HEK293 (cell line): ENCODE measurements around the gene PHACTR1.

Experiments
- CTCF ChIA-PET: fragments of 350-600 bp; formaldehyde crosslinking; extraction: SDS; loops from one replicate; lab custom pipeline; 2021; ENCODE audit warnings: antibody characterized with exemption; lab: Yijun Ruan, JAX
- POLR2A ChIA-PET: fragments of 300-600 bp; formaldehyde crosslinking; extraction: SDS; loops from one replicate; lab custom pipeline; 2020; ENCODE audit warnings: antibody characterized with exemption, inconsistent platforms; lab: Yijun Ruan, JAX
- H3K27ac ChIP-seq: fragments of 200-500 bp; sonication (Bioruptor generic); 2 replicates; pipeline ENCODE4 v1.5.1; 2014; ENCODE audit warnings: low read depth, low read length, control low read depth, inconsistent platforms; ENCODE audit errors: extremely low read depth
- H3K36me3 ChIP-seq, 2 experiments: fragments of 200-500 bp in 1 of 2; sonication (Bioruptor generic) in 1 of 2; 1 replicate in 1 of 2; 2 replicates in 1 of 2; pipeline ENCODE4 v1.5.1; 2014 to 2017; ENCODE audit warnings: inconsistent platforms in 2 of 2, low read length in 2 of 2; ENCODE audit not compliant: control insufficient read depth in 2 of 2, insufficient read depth in 1 of 2
- H3K4me1 ChIP-seq: fragments of 200-500 bp; sonication (Bioruptor generic); 2 replicates; pipeline ENCODE4 v1.5.1; 2014; ENCODE audit warnings: mild to moderate bottlenecking, low read length, inconsistent platforms; ENCODE audit not compliant: control insufficient read depth, insufficient read depth
- H3K4me3 ChIP-seq: 2 replicates; pipeline ENCODE4 v1.5.1; 2011; ENCODE audit warnings: low read depth, mild to moderate bottlenecking, control low read depth, low read length, moderate library complexity
- H3K9me3 ChIP-seq: fragments of 200-500 bp; sonication (Bioruptor generic); 2 replicates; pipeline ENCODE4 v1.5.1; 2014; ENCODE audit warnings: low read depth, low read length, inconsistent platforms; ENCODE audit not compliant: control insufficient read depth, insufficient read depth
- KLF17 ChIP-seq: fragments of 450-650 bp; formaldehyde crosslinking; IDR thresholded peaks from 2 replicates; pipeline ENCODE4 v1.5.1; 2016; ENCODE audit warnings: missing biosample characterization, missing genetic modification characterization
- RBAK ChIP-seq: fragments of 450-650 bp; formaldehyde crosslinking; IDR thresholded peaks from 2 replicates; pipeline ENCODE4 v1.5.1; 2016; ENCODE audit warnings: missing biosample characterization, missing genetic modification characterization
- REPIN1 ChIP-seq: fragments of 450-650 bp; formaldehyde crosslinking; IDR thresholded peaks from 2 replicates; pipeline ENCODE4 v1.5.1; 2017; ENCODE audit warnings: missing biosample characterization, missing genetic modification characterization, low read depth
- ZFP37 ChIP-seq: fragments of 450-650 bp; formaldehyde crosslinking; IDR thresholded peaks from 2 replicates; pipeline ENCODE4 v1.5.1; 2016; ENCODE audit warnings: missing biosample characterization, missing genetic modification characterization
- ZNF2 ChIP-seq: fragments of 450-650 bp; formaldehyde crosslinking; IDR thresholded peaks from 2 replicates; pipeline ENCODE4 v1.5.1; 2016; ENCODE audit warnings: missing biosample characterization, missing genetic modification characterization
- ZNF280D ChIP-seq: fragments of 450-650 bp; formaldehyde crosslinking; IDR thresholded peaks from 2 replicates; pipeline ENCODE4 v1.5.1; 2016; ENCODE audit warnings: missing biosample characterization, missing genetic modification characterization
- ZNF362 ChIP-seq: fragments of 450-650 bp; formaldehyde crosslinking; IDR thresholded peaks from 2 replicates; pipeline ENCODE4 v1.5.1; 2016; ENCODE audit warnings: missing biosample characterization, missing genetic modification characterization
- ZNF426 ChIP-seq: fragments of 450-650 bp; formaldehyde crosslinking; IDR thresholded peaks from 2 replicates; pipeline ENCODE4 v1.5.1; 2017; ENCODE audit warnings: missing biosample characterization, missing genetic modification characterization, mild to moderate bottlenecking, inconsistent platforms, moderate library complexity
- ZNF488 ChIP-seq: fragments of 450-650 bp; formaldehyde crosslinking; IDR thresholded peaks from 2 replicates; pipeline ENCODE4 v1.5.1; 2016; ENCODE audit warnings: missing biosample characterization, missing genetic modification characterization
- ZNF501 ChIP-seq: fragments of 450-650 bp; formaldehyde crosslinking; IDR thresholded peaks from 2 replicates; pipeline ENCODE4 v1.5.1; 2016; ENCODE audit warnings: missing biosample characterization, missing genetic modification characterization
- ZNF548 ChIP-seq: fragments of 450-650 bp; formaldehyde crosslinking; IDR thresholded peaks from 2 replicates; pipeline ENCODE4 v1.5.1; 2016; ENCODE audit warnings: missing biosample characterization, missing genetic modification characterization
- ZNF654 ChIP-seq: fragments of 450-650 bp; formaldehyde crosslinking; IDR thresholded peaks from 2 replicates; pipeline ENCODE4 v1.5.1; 2016; ENCODE audit warnings: low read depth, missing biosample characterization, missing genetic modification characterization
- ZNF658 ChIP-seq: fragments of 450-650 bp; formaldehyde crosslinking; IDR thresholded peaks from 2 replicates; pipeline ENCODE4; 2016; ENCODE audit warnings: missing biosample characterization, missing genetic modification characterization
- ZNF660 ChIP-seq: fragments of 450-650 bp; IDR thresholded peaks from 2 replicates; pipeline ENCODE4 v1.5.1; 2018; ENCODE audit warnings: missing biosample characterization, mild to moderate bottlenecking, missing genetic modification characterization
- ZNF677 ChIP-seq: fragments of 450-650 bp; IDR thresholded peaks from 2 replicates; pipeline ENCODE4 v1.5.0; 2018; ENCODE audit warnings: missing biosample characterization, mild to moderate bottlenecking, missing genetic modification characterization, moderate library complexity
- ZNF701 ChIP-seq: fragments of 450-650 bp; formaldehyde crosslinking; IDR thresholded peaks from 2 replicates; pipeline ENCODE4 v1.5.1; 2016; ENCODE audit warnings: missing biosample characterization, missing genetic modification characterization
- TF ChIP-seq, protein P1 (sequence below): fragments of 450-650 bp; formaldehyde crosslinking; IDR thresholded peaks from 2 replicates; pipeline ENCODE4 v1.5.1; 2016; ENCODE audit warnings: missing biosample characterization, missing genetic modification characterization
- TF ChIP-seq, protein P2 (sequence below): fragments of 450-650 bp; formaldehyde crosslinking; optimal IDR thresholded peaks from 2 replicates; pipeline ENCODE3; 2016; ENCODE audit warnings: missing biosample characterization, mild to moderate bottlenecking, missing genetic modification characterization
- TF ChIP-seq, protein P3 (sequence below): fragments of 450-650 bp; formaldehyde crosslinking; IDR thresholded peaks from 2 replicates; pipeline ENCODE4 v1.5.1; 2017; ENCODE audit warnings: missing biosample characterization, mild to moderate bottlenecking, missing genetic modification characterization, moderate library complexity

PHACTR1 gene

GRCh38 chr6:13147782-13148181 lies 431.2 kb downstream of the PHACTR1 start:
- Histone ChIP-seq H3K27ac (no peak overlapping the region), H3K4me1 (no peaks in the 10 kb centered on the region), H3K9me3 (no peaks in the 10 kb centered on the region), H3K36me3 (no peaks in the 10 kb centered on the region)
- POLR2A ChIA-PET, result no interaction called here
- TF ChIP-seq ZNF660 (tag by site-specific recombination), result no peak
- no peak for TF ChIP-seq ZNF426
- no peak for TF ChIP-seq ZNF2
- no peak for TF ChIP-seq ZNF658 (tag by site-specific recombination)
- TF ChIP-seq ZNF548 (tag by site-specific recombination), result no peak
- no peak for TF ChIP-seq ZFP37
- TF ChIP-seq ZNF501 (tag by site-specific recombination), result no peak
- no peak for TF ChIP-seq ZNF654 (tag by site-specific recombination)
- TF ChIP-seq RBAK (tag by site-specific recombination), result no peak
- TF ChIP-seq, protein P1, sequence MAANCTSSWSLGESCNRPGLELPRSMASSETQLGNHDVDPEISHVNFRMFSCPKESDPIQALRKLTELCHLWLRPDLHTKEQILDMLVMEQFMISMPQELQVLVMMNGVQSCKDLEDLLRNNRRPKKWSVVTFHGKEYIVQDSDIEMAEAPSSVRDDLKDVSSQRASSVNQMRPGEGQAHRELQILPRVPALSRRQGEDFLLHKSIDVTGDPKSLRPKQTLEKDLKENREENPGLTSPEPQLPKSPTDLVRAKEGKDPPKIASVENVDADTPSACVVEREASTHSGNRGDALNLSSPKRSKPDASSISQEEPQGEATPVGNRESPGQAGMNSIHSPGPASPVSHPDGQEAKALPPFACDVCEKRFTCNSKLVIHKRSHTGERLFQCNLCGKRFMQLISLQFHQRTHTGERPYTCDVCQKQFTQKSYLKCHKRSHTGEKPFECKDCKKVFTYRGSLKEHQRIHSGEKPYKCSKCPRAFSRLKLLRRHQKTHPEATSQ (tag by site-specific recombination), result no peak
- TF ChIP-seq ZNF701 (tag by site-specific recombination), result no peak
- no peak for TF ChIP-seq KLF17 (tag by site-specific recombination)
- TF ChIP-seq, protein P2, sequence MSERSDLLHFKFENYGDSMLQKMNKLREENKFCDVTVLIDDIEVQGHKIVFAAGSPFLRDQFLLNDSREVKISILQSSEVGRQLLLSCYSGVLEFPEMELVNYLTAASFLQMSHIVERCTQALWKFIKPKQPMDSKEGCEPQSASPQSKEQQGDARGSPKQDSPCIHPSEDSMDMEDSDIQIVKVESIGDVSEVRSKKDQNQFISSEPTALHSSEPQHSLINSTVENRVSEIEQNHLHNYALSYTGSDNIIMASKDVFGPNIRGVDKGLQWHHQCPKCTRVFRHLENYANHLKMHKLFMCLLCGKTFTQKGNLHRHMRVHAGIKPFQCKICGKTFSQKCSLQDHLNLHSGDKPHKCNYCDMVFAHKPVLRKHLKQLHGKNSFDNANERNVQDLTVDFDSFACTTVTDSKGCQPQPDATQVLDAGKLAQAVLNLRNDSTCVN (tag by site-specific recombination), result no peak
- TF ChIP-seq ZNF280D (tag by site-specific recombination), result no peak
- TF ChIP-seq REPIN1 (tag by site-specific recombination), result no peak
- no peak for TF ChIP-seq ZNF677 (tag by site-specific recombination)
- TF ChIP-seq, protein P3, sequence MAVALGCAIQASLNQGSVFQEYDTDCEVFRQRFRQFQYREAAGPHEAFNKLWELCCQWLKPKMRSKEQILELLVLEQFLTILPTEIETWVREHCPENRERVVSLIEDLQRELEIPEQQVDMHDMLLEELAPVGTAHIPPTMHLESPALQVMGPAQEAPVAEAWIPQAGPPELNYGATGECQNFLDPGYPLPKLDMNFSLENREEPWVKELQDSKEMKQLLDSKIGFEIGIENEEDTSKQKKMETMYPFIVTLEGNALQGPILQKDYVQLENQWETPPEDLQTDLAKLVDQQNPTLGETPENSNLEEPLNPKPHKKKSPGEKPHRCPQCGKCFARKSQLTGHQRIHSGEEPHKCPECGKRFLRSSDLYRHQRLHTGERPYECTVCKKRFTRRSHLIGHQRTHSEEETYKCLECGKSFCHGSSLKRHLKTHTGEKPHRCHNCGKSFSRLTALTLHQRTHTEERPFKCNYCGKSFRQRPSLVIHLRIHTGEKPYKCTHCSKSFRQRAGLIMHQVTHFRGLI (tag by site-specific recombination), result no peak
- TF ChIP-seq ZNF362 (tag by site-specific recombination), result no peak
- TF ChIP-seq ZNF488 (tag by site-specific recombination), result no peak
- TF ChIP-seq, all 188 proteins: peak for 0
- CTCF ChIA-PET, result interaction anchor here (0.6 to 1.6 kb wide), 3 partner anchors 9 to 164 kb away, joined by 3 to 4 read pairs (median 4); no protein-coding TSS in a partner anchor
- no peak overlapping the region for H3K4me3 ChIP-seq
